Measurements from ENCODE around the gene SLC44A4. TPM values are rescaled to one million over a fixed set of nuclear protein-coding genes. Genes with fewer than 3 reads are reported as not detected.

The SLC44A4 gene
- total and polyA plus RNA-seq, 9 of the 15 experiments (the other 6 are each of a cell fraction or from before 2014, with no cell fraction given), result 7.9 to 18.6 (median 11.2) TPM

DNA sequence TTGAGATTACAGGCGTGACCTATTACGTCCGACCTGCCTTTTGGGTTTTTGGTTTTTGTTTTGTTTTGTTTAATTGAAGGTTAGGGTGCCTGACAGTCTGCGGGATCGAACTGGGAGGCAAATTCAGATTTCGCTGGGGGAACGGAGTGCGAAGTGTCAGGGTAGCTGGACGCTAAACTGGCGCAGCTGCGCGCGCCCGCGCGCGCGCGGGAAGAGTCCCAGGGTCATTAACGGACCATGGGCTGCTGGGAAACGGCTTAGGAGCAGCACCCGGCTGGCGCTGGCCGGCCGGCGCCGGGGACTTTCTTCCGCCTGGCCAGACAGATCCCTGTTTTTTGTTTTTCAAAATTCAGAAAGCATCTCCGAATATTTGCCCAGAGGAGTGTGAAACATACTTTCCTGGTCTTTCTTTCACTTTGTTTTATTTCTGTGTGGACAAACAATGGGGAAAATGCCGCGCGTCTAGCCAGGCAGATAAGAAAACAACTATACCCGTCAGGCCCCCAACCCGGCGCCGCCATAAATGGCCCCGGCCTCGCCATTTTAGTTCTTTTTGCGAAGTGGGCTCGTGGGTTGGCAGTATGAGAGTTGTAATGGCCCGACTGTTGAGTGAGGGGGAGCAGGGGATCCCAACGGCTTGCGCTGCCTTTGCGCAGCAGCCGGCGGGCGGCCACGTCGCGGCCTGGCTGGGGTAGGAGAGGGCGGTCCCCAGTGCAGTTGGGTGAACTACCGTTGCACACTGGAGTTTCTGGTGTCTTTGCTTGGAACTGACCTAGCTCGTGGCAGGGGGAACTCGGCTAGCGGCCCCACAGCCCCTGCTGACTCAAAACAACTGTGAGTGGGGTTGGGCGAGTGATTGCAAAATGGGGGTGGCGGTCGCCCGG lies 44.2 kb downstream of the SLC44A4 start:
- Histone ChIP-seq H3K27me3 (ENCODE audit: control insufficient read depth in 2 of 2, insufficient read depth in 2 of 2, low read length in 2 of 2) (no peaks in the 10 kb centered on the region), H3K4me1 (replicated peaks in 1 of 2; ENCODE audit: control insufficient read depth in 2 of 2, insufficient read depth in 2 of 2, low read length in 2 of 2) (peaks cover 41 to 55% of the 10 kb centered on the region in 2 experiments), H3K9ac (ENCODE audit: insufficient read depth in 1 of 2, low read depth in 2 of 2, low read length in 2 of 2) (peak overlapping the region; percentile 98 to 100), H2AFZ (ENCODE audit: low read depth, low read length) (peak overlapping the region; percentile 88), H3K27ac (ENCODE audit: extremely low read depth, low read depth, low read length) (peak overlapping the region; percentile 88), H3K9me3 (replicated peaks; ENCODE audit: control insufficient read depth, insufficient read depth, low read depth, low read length) (no peaks in the 10 kb centered on the region; the same call in 1 of the 2 replicates), H3K36me3 (ENCODE audit: control insufficient read depth, insufficient read depth, low read length) (peaks cover 65% of the 10 kb centered on the region), H3K4me3 (peak overlapping the region; percentile 85), H3K9me1 (ENCODE audit: control insufficient read depth, insufficient read depth, low read length) (no peaks in the 10 kb centered on the region), H4K20me1 (replicated peaks; ENCODE audit: control insufficient read depth, insufficient read depth, low read length) (peaks cover 33% of the 10 kb centered on the region), H3K4me2 (ENCODE audit: insufficient read depth, low read length) (peak overlapping the region; percentile 94), H3K79me2 (ENCODE audit: control insufficient read depth, insufficient read depth, low read length) (peaks cover 91% of the 10 kb centered on the region)
- ChIA-PET CTCF (ENCODE audit: low intra/inter-chr PET ratio) (interaction anchor here (0.7 to 1.0 kb wide), 2 partner anchors 54 to 70 kb away, joined by 3 to 4 read pairs; no protein-coding TSS in a partner anchor), POLR2A (interaction anchor here (0.5 to 13.1 kb wide), 52 partner anchors 8 to 1137 kb away, joined by 3 to 229 read pairs (median 4); partner anchors contain the start of genes ABHD16A, APOM, ATF6B and BAG6)
- BruUV-seq (replicated peaks), result no TSS peak
- WGBS (ENCODE audit: insufficient coverage, low coverage, missing lambda C conversion rate), result 1% methylated on average over 59 of the region's 59 CpGs
- intact Hi-C loops (cut with micrococcal nuclease), result loop anchor here (1.0 kb wide), 4 partner anchors 29 to 182 kb away; partner anchors contain the start of gene BAG6
- peak; percentile 79 for ATAC-seq
- DNase-seq (ENCODE audit: extremely low read depth in 1 of 4, low spot score in 3 of 4), result peak; percentile 88 to 99 (median 94)
- in situ Hi-C loops (cut with MboI), result no loop called here
- peak; percentile 82 for FAIRE-seq
- peak; percentile 61 for TF ChIP-seq CTBP1 (IDR thresholded peaks at IDR 0.05; ENCODE audit: borderline replicate concordance)
- no peak for TF ChIP-seq FOXJ3 (CRISPR knock-in tag; IDR thresholded peaks at IDR 0.05)
- peak; percentile 90 for TF ChIP-seq MEF2D (tag; conservative IDR thresholded peaks at IDR 0.05; ENCODE audit: low read depth)
- TF ChIP-seq, protein P1, sequence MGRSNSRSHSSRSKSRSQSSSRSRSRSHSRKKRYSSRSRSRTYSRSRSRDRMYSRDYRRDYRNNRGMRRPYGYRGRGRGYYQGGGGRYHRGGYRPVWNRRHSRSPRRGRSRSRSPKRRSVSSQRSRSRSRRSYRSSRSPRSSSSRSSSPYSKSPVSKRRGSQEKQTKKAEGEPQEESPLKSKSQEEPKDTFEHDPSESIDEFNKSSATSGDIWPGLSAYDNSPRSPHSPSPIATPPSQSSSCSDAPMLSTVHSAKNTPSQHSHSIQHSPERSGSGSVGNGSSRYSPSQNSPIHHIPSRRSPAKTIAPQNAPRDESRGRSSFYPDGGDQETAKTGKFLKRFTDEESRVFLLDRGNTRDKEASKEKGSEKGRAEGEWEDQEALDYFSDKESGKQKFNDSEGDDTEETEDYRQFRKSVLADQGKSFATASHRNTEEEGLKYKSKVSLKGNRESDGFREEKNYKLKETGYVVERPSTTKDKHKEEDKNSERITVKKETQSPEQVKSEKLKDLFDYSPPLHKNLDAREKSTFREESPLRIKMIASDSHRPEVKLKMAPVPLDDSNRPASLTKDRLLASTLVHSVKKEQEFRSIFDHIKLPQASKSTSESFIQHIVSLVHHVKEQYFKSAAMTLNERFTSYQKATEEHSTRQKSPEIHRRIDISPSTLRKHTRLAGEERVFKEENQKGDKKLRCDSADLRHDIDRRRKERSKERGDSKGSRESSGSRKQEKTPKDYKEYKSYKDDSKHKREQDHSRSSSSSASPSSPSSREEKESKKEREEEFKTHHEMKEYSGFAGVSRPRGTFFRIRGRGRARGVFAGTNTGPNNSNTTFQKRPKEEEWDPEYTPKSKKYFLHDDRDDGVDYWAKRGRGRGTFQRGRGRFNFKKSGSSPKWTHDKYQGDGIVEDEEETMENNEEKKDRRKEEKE (IDR thresholded peaks at IDR 0.05; ENCODE audit: borderline replicate concordance in 1 of 2, control insufficient read depth in 1 of 2, low read depth in 2 of 2, low read length in 1 of 2), result peak in 1 of 2 experiments; percentile 87; a peak in 2 of 4 replicates
- TF ChIP-seq FOXA3 (CRISPR knock-in tag; conservative IDR thresholded peaks at IDR 0.05 in 1 of 2, IDR thresholded peaks at IDR 0.05 in 1 of 2), result peak; percentile 31 to 54; a peak in 2 of 4 replicates
- peak; percentile 99 for TF ChIP-seq TAF7 (tag; IDR thresholded peaks at IDR 0.05)
- peak; percentile 96 for TF ChIP-seq RBM39 (optimal IDR thresholded peaks at IDR 0.05; ENCODE audit: low read depth, low read length)
- peak; percentile 97 for TF ChIP-seq GTF2A2 (tag; IDR thresholded peaks at IDR 0.05)
- peak; percentile 83 for TF ChIP-seq NELFE (IDR thresholded peaks at IDR 0.05; ENCODE audit: insufficient read depth, insufficient read length)
